A549 (cell line): Measurements from ENCODE around the gene MAP3K12.
A peak's percentile ranks its signal among the peaks of the same experiment; 100 is the strongest.

Source experiments
- CEBPB ChIP-seq, 2 experiments: fragments of >200 bp in 1 of 2; sonication (Bioruptor Twin) in 1 of 2; formaldehyde crosslinking in 1 of 2; IDR thresholded peaks; 2 replicates each; pipeline ENCODE4 v1.6.1; 2012 to 2016
- CHD2 ChIP-seq: fragments of 150-350 bp; IDR thresholded peaks from 2 replicates; pipeline ENCODE4 v1.6.1; 2014; ENCODE audit warnings: low read length; ENCODE audit not compliant: partially characterized antibody
- EP300 ChIP-seq, 2 experiments: fragments of >200 bp; sonication (Bioruptor Twin); formaldehyde crosslinking; IDR thresholded peaks; 2 replicates in 1 of 2; 3 replicates in 1 of 2; pipeline ENCODE4 v1.6.1; 2016 to 2017
- POLR2A ChIP-seq: IDR thresholded peaks from 2 replicates; pipeline ENCODE4 v1.6.1; 2012; ENCODE audit warnings: mild to moderate bottlenecking, low read length
- POLR2AphosphoS2 ChIP-seq: conservative IDR thresholded peaks from 2 replicates; pipeline ENCODE4 v1.6.1; 2012; ENCODE audit warnings: low read length, improper control_type of control experiment, inconsistent platforms
- RARB ChIP-seq: fragments of 250-450 bp; sonication (Bioruptor Pico); IDR thresholded peaks from 2 replicates; pipeline ENCODE4 v1.8.0; 2021; ENCODE audit warnings: mild to moderate bottlenecking, moderate library complexity
- RFX5 ChIP-seq: fragments of 450-650 bp; IDR thresholded peaks from 2 replicates; pipeline ENCODE4 v1.7.1; 2014; ENCODE audit warnings: antibody characterized with exemption, mild to moderate bottlenecking, moderate library complexity
- SREBF2 ChIP-seq: fragments of 450-650 bp; IDR thresholded peaks from 2 replicates; pipeline ENCODE4 v1.6.1; 2014; ENCODE audit warnings: mild to moderate bottlenecking, moderate library complexity
- TF ChIP-seq, protein P1 (sequence below): fragments of >200 bp; sonication (Bioruptor Twin); formaldehyde crosslinking; IDR thresholded peaks from 3 replicates; pipeline ENCODE4 v1.5.1; 2016

DNA sequence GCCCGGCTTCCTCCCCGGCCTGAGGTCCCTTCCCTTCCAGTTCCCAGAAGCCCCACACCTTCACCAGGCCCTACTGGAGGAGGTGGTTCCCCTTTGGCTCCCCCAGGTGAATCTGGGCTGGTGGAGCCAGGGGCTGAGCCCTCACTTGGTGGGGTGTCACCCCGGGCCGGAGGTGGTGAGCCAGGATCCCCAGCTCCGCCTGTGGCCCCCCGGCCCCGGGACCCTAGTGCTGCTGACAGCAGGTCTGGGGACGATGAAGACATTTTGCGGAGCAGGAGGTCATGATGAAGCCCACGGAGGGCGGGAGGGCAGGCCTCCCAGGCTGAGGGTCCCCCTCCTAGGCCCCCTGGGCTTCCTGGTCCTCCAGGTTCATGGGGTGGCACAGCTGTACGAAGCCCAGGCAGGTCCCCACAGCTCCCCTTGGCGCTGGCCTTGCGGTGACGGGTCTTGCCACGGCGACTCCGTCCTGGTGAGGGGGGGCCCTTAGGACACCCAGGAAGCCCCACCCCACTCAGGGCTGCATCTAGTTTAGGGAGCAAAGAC is 16.6 kb downstream of the MAP3K12 start:
- TF ChIP-seq CEBPB (IDR thresholded peaks at IDR 0.05) (no peak), EP300 (IDR thresholded peaks at IDR 0.05) (no peak), SREBF2 (no peak), RARB (CRISPR knock-in tag) (no peak), POLR2AphosphoS2 (peak; percentile 27), POLR2A (no peak), RFX5 (no peak), CHD2 (no peak)
- TF ChIP-seq, protein P1, sequence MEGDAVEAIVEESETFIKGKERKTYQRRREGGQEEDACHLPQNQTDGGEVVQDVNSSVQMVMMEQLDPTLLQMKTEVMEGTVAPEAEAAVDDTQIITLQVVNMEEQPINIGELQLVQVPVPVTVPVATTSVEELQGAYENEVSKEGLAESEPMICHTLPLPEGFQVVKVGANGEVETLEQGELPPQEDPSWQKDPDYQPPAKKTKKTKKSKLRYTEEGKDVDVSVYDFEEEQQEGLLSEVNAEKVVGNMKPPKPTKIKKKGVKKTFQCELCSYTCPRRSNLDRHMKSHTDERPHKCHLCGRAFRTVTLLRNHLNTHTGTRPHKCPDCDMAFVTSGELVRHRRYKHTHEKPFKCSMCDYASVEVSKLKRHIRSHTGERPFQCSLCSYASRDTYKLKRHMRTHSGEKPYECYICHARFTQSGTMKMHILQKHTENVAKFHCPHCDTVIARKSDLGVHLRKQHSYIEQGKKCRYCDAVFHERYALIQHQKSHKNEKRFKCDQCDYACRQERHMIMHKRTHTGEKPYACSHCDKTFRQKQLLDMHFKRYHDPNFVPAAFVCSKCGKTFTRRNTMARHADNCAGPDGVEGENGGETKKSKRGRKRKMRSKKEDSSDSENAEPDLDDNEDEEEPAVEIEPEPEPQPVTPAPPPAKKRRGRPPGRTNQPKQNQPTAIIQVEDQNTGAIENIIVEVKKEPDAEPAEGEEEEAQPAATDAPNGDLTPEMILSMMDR: no peak
